ENCODE results near the gene ZNF311.
"Not testable (repeated sequence)": the region's sequence is repeated elsewhere in the genome, so short reads cannot be mapped to it uniquely, and the experiment has no call there.

ZNF311 gene

GRCh38 chr6:28953585-28954258 lies 51.4 kb downstream of the ZNF311 start:
- Histone ChIP-seq H3K79me2 (ENCODE audit: insufficient read depth, low read length) (no peaks in the 10 kb centered on the region), H3K9ac (ENCODE audit: low read depth, low read length, poor library complexity, severe bottlenecking) (no peak overlapping the region), H3K4me2 (ENCODE audit: low read depth, low read length, poor library complexity, severe bottlenecking) (no peak overlapping the region), H2AFZ (ENCODE audit: low read length) (no peak overlapping the region), H3K4me1 (ENCODE audit: insufficient read depth, low read length, poor library complexity, severe bottlenecking) (no peaks in the 10 kb centered on the region), H4K20me1 (ENCODE audit: insufficient read depth, low read length, poor library complexity, severe bottlenecking) (no peaks in the 10 kb centered on the region), H3K36me3 (ENCODE audit: insufficient read depth, low read length) (no peaks in the 10 kb centered on the region), H3K9me2 (replicated peaks; ENCODE audit: low read depth, low read length) (no peaks in the 10 kb centered on the region), H3K9me3 (ENCODE audit: insufficient read depth, low read depth, low read length) (no peaks in the 10 kb centered on the region), H3K4me3 (ENCODE audit: low read length, poor library complexity, severe bottlenecking) (no peak overlapping the region), H3K27me3 (ENCODE audit: insufficient read depth, low read length, poor library complexity, severe bottlenecking) (no peaks in the 10 kb centered on the region), H3F3A (ENCODE audit: low read depth) (no peaks in the 10 kb centered on the region)
- TF ChIP-seq EZH2phosphoT487 (IDR thresholded peaks at IDR 0.05; ENCODE audit: borderline replicate concordance) (no peak), CTCF (conservative IDR thresholded peaks at IDR 0.05; ENCODE audit: low read length) (no peak)

DNA sequence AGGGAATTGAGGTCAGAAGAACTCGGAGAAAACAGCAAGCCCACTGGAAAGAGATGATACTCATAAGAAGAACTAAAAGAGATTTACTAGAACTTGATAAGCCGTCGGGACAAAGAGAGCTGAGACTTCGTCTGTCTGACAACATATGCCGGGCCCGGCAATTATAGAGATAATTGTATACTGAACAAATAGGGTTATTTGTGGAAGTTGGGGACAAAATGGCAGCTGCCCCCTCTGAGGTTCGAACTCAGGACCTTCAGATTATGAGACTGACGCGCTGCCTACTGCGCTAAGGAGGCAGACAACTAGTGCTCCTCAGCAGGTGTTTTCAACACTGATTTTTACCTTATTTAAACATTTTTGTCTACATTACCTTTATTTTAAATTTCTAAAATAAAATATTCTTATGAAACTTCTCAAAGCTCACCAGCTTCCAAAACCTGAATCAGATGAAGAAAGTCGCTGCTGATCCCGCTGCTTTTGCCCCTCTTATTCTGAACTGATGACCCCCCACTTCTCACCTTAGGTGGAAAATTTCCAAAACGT lies 52.0 kb downstream of the ZNF311 start:
- no peak overlapping the region for H3K9ac ChIP-seq (ENCODE audit: low read depth, low read length, poor library complexity, severe bottlenecking)
- no peaks in the 10 kb centered on the region for H3K36me3 ChIP-seq (ENCODE audit: insufficient read depth, low read length)
- H3K27me3 ChIP-seq (ENCODE audit: insufficient read depth, low read length, poor library complexity, severe bottlenecking): no peaks in the 10 kb centered on the region
- no peak overlapping the region for H3K4me2 ChIP-seq (ENCODE audit: low read depth, low read length, poor library complexity, severe bottlenecking)
- no peak overlapping the region for H3K4me3 ChIP-seq (ENCODE audit: low read length, poor library complexity, severe bottlenecking)
- TF ChIP-seq EZH2phosphoT487 (IDR thresholded peaks at IDR 0.05; ENCODE audit: borderline replicate concordance) (no peak), CTCF (conservative IDR thresholded peaks at IDR 0.05; ENCODE audit: low read length) (no peak)
- H3K9me2 ChIP-seq (replicated peaks; ENCODE audit: low read depth, low read length): no peaks in the 10 kb centered on the region
- no peaks in the 10 kb centered on the region for H3F3A ChIP-seq (ENCODE audit: low read depth)
- H4K20me1 ChIP-seq (ENCODE audit: insufficient read depth, low read length, poor library complexity, severe bottlenecking): no peaks in the 10 kb centered on the region
- H3K9me3 ChIP-seq (ENCODE audit: insufficient read depth, low read depth, low read length): no peaks in the 10 kb centered on the region
- H3K4me1 ChIP-seq (ENCODE audit: insufficient read depth, low read length, poor library complexity, severe bottlenecking): no peaks in the 10 kb centered on the region
- H3K79me2 ChIP-seq (ENCODE audit: insufficient read depth, low read length): no peaks in the 10 kb centered on the region
- no peak overlapping the region for H2AFZ ChIP-seq (ENCODE audit: low read length)

DNA sequence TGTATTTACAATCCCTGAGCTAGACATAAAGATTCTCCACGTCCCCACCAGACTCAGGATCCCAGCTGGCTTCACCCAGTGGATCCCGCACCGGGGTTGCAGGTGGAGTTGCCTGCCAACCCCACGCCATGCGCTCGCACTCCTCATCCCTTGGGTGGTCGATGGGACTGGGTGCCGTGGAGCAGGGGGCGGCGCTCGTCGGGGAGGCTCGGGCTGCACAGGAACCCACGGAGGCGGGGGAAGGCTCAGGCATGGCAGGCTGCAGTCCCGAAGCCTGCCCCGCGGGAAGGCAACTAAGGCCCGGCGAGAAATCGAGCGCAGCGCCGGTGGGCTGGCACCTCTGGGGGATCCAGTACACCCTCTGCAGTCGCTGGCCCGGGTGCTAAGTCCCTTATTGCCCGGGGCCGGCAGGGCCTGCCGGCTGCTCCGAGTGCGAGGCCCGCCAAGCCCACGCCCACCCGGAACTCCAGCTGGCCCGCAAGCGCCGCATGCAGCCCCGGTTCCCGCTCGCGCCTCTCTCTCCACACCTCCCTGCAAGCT lies 55.4 kb downstream of the ZNF311 start:
- not testable (repeated sequence) for H3K4me2 ChIP-seq (ENCODE audit: low read depth, low read length, poor library complexity, severe bottlenecking); H3K4me1 ChIP-seq (ENCODE audit: insufficient read depth, low read length, poor library complexity, severe bottlenecking); H3K36me3 ChIP-seq (ENCODE audit: insufficient read depth, low read length); H3K27me3 ChIP-seq (ENCODE audit: insufficient read depth, low read length, poor library complexity, severe bottlenecking); H3K9ac ChIP-seq (ENCODE audit: low read depth, low read length, poor library complexity, severe bottlenecking); H3K79me2 ChIP-seq (ENCODE audit: insufficient read depth, low read length); H2AFZ ChIP-seq (ENCODE audit: low read length); H3F3A ChIP-seq (ENCODE audit: low read depth); H3K4me3 ChIP-seq (ENCODE audit: low read length, poor library complexity, severe bottlenecking); H3K9me2 ChIP-seq (replicated peaks; ENCODE audit: low read depth, low read length); H4K20me1 ChIP-seq (ENCODE audit: insufficient read depth, low read length, poor library complexity, severe bottlenecking); H3K9me3 ChIP-seq (ENCODE audit: insufficient read depth, low read depth, low read length)
